Tibial artery (tissue), 4 donors: ENCODE data around the gene ADGRG3.

Experiments
- DNase-seq, 2 donors: peaks; one replicate each; pipeline ENCODE4 v3.0.0-alpha.2; 2019
- H3K27ac ChIP-seq, 2 donors: fragments of 200-600 bp; sonication (generic) in 1 of 2; 1 replicate in 1 of 2; 2 replicates in 1 of 2; pipeline ENCODE4 v1.5.1; 2018 to 2019; ENCODE audit warnings: mild to moderate bottlenecking in 1 of 2
- H3K27me3 ChIP-seq, 2 donors: fragments of 200-600 bp; sonication (generic) in 1 of 2; one replicate each; pipeline versions ENCODE4 v1.5.1 to v1.6.0; 2016 to 2019
- H3K36me3 ChIP-seq, 3 donors: fragments of 200-600 bp; sonication (generic) in 2 of 3; one replicate each; pipeline ENCODE4 v1.5.1; 2016 to 2019; ENCODE audit warnings: mild to moderate bottlenecking in 2 of 3
- H3K4me1 ChIP-seq, 4 donors: fragments of 200-600 bp; sonication (generic) in 2 of 4; 1 replicate in 3 of 4; 2 replicates in 1 of 4; pipeline ENCODE4 v1.5.1; 2016 to 2019
- H3K4me3 ChIP-seq, 2 donors: fragments of 200-600 bp; sonication (generic) in 1 of 2; 1 replicate in 1 of 2; 2 replicates in 1 of 2; pipeline ENCODE4 v1.5.1; 2018 to 2019; ENCODE audit warnings: mild to moderate bottlenecking in 2 of 2
- H3K9me3 ChIP-seq, 3 donors: fragments of 200-600 bp; sonication (generic) in 1 of 3; one replicate each; pipeline ENCODE4 v1.5.1; 2016 to 2019
- CTCF ChIP-seq, 2 experiments: fragments of 200-600 bp in 1 of 2; fragments of 450-650 bp in 1 of 2; IDR thresholded peaks; one replicate each; pipeline ENCODE4 v1.5.1; 2017 to 2019; ENCODE audit warnings: antibody characterized with exemption in 2 of 2, mild to moderate bottlenecking in 1 of 2, moderate library complexity in 1 of 2
- intact Hi-C: fragments of 100-400 bp; cut with DNase I; formaldehyde crosslinking; loops from one replicate; pipeline ENCODE4 v1.15.0; 2023; ENCODE audit warnings: low total_unique reads

The ADGRG3 gene

GRCh38 chr16:57735755-57736418 lies 67.8 kb downstream of the ADGRG3 start, which contains the start of gene KATNB1:
TSS of gene KATNB1 (plus strand) at chr16:57735770. CDS start at chr16:57737244, 1,474 bp downstream.
- intact Hi-C loops = loop anchor here (5.0 to 10.0 kb wide), 2 partner anchors 66 to 389 kb away; partner anchors contain the start of genes CFAP20 and KIFC3
- TF ChIP-seq CTCF (IDR thresholded peaks at IDR 0.05) = no peak
- no peaks in the 10 kb centered on the region for H3K27me3 ChIP-seq

GRCh38 chr16:57736419-57737351 lies 68.6 kb downstream of the ADGRG3 start:
- peak in 1 of 2 experiments; percentile 7 for TF ChIP-seq CTCF (IDR thresholded peaks at IDR 0.05)
- H3K27me3 ChIP-seq = no peaks in the 10 kb centered on the region
- H3K36me3 ChIP-seq = peaks cover 0 to 9% (median 0%) of the 10 kb centered on the region in 3 donors
- peak overlapping the region; percentile 66 to 75 for H3K27ac ChIP-seq
- no peaks in the 10 kb centered on the region for H3K9me3 ChIP-seq
- peaks cover 0 to 45% (median 21%) of the 10 kb centered on the region in 4 donors for H3K4me1 ChIP-seq
- DNase-seq = no peak
- intact Hi-C loops = loop anchor here (5.0 to 10.0 kb wide), 2 partner anchors 66 to 388 kb away; partner anchors contain the start of genes CFAP20 and KIFC3
- H3K4me3 ChIP-seq = peak overlapping the region; percentile 78 to 80

More at GRCh38 chr16:57735755-57736418, 67.8 kb downstream of the ADGRG3 start, which contains the start of gene KATNB1:
- H3K9me3 ChIP-seq = no peaks in the 10 kb centered on the region
- no peak for DNase-seq
- H3K4me1 ChIP-seq = peaks cover 0 to 45% (median 23%) of the 10 kb centered on the region in 4 donors
- peaks cover 0 to 4% (median 0%) of the 10 kb centered on the region in 3 donors for H3K36me3 ChIP-seq
- H3K4me3 ChIP-seq = peak within 1 kb of the TSS; percentile 78 to 84
- H3K27ac ChIP-seq = peak within 1 kb of the TSS; percentile 86 to 93

GRCh38 chr16:57738844-57739243 lies 70.7 kb downstream of the ADGRG3 start:
- Histone ChIP-seq H3K4me3 (no peak overlapping the region), H3K36me3 (peaks cover 0 to 19% (median 11%) of the 10 kb centered on the region in 3 donors), H3K27me3 (no peaks in the 10 kb centered on the region), H3K27ac (no peak overlapping the region), H3K4me1 (peaks cover 0 to 45% (median 18%) of the 10 kb centered on the region in 4 donors), H3K9me3 (no peaks in the 10 kb centered on the region)
- TF ChIP-seq CTCF (IDR thresholded peaks at IDR 0.05) = no peak
- DNase-seq = no peak
- intact Hi-C loops = loop anchor here (5.0 to 10.0 kb wide), 2 partner anchors 63 to 386 kb away; partner anchors contain the start of genes CFAP20 and KIFC3
